Measurements from ENCODE around the gene OGFOD3. TPM values are rescaled to one million over a fixed set of nuclear protein-coding genes. Genes with fewer than 3 reads are reported as not detected.

Gene OGFOD3
- total RNA-seq, 4 donors from 2014 or later: 7.7 to 39.9 (median 24.3) TPM

DNA sequence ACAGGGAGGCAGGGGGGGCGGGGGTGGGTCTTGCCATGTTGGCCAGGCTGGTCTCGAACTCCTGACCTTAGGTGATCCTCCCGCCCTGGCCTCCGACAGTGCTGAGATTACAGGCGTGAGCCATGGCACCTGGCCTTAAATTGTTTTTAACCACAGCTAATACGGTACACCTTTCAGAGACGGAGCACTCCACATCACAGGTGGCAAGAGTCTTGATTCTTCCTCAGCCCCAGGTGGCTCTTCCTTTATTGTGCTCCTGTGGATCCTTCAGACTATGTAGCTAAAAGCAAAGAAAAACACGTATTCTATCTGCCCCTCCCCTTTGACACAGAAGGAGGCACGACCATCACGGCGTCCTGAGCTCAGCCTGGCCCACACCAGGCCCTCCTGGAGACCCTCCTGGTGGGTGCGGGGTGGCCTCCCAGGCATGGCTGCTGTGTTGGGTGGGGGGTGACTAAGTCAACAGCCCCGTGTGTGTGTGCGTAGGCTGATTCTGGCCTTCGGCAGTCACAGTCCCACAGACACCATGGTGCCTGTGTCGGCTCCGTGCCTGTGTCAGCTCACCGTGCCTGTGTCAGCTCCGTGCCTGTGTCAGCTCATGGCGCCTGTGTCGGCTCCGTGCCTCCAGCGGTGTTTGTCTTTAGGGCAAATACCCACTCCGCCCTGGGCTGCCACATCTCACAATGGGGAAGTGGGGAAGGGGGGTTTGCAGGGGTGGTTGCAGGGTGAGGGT is 74.0 kb downstream of the OGFOD3 start:
- TF ChIP-seq, protein P1, sequence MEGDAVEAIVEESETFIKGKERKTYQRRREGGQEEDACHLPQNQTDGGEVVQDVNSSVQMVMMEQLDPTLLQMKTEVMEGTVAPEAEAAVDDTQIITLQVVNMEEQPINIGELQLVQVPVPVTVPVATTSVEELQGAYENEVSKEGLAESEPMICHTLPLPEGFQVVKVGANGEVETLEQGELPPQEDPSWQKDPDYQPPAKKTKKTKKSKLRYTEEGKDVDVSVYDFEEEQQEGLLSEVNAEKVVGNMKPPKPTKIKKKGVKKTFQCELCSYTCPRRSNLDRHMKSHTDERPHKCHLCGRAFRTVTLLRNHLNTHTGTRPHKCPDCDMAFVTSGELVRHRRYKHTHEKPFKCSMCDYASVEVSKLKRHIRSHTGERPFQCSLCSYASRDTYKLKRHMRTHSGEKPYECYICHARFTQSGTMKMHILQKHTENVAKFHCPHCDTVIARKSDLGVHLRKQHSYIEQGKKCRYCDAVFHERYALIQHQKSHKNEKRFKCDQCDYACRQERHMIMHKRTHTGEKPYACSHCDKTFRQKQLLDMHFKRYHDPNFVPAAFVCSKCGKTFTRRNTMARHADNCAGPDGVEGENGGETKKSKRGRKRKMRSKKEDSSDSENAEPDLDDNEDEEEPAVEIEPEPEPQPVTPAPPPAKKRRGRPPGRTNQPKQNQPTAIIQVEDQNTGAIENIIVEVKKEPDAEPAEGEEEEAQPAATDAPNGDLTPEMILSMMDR (IDR thresholded peaks at IDR 0.05; ENCODE audit: low read depth): no peak

DNA sequence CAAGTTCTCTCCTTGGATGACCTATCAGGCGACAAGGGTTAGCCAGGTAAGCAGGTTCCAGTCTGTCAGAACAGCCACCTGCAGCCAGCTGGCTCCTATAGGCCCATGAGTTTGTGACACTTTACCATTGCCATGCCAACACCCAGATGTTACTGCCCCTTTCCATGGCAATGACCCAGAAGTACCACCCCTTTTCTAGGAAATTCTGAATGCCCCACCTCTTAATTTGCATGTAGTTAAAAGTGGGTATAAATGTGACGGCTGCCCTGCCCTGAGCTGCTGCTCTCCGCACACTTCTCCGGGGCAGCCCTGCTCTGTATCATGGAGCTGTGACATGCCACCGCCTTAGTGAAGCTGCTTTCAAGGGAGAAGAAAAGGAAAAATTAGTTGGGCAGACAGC is 74.8 kb downstream of the OGFOD3 start:
- TF ChIP-seq, protein P1 (IDR thresholded peaks at IDR 0.05; ENCODE audit: low read depth): no peak

DNA sequence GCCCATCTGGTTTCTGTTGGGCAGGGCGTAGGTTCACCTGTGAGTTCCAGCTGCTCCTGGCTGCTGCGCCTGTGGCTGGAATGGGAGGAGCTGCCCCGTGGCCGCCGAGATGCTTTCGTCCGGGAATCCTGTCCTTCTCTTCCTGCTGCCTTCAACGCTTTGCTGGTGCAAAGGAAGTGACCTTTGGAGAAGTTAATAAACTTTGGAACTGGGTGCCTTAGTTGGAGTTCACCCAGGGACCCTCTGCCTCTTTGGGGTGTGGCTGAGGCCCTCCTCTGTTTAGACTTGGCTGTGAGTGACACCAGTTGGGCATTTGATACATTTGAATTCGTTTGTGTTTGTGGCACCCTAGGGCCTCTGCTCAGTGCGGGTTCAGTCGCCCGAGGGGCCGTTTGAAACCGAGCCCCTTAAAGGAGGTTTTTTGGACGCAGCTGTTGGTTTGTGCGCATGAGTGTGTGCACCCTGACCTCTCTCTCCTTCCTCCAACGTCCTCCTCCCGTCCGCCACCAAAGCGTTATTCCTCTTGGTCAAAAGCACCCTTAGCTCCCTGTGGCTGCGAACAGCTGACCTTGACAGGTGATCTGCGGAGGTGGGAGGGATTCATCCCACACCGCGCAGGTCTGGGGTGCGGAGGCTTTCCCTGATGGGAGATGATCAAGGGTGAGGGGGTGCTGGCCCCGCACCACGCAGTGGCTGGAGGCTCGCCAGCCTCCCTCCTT is 75.9 kb downstream of the OGFOD3 start:
- TF ChIP-seq, protein P1 (IDR thresholded peaks at IDR 0.05; ENCODE audit: low read depth): no peak

DNA sequence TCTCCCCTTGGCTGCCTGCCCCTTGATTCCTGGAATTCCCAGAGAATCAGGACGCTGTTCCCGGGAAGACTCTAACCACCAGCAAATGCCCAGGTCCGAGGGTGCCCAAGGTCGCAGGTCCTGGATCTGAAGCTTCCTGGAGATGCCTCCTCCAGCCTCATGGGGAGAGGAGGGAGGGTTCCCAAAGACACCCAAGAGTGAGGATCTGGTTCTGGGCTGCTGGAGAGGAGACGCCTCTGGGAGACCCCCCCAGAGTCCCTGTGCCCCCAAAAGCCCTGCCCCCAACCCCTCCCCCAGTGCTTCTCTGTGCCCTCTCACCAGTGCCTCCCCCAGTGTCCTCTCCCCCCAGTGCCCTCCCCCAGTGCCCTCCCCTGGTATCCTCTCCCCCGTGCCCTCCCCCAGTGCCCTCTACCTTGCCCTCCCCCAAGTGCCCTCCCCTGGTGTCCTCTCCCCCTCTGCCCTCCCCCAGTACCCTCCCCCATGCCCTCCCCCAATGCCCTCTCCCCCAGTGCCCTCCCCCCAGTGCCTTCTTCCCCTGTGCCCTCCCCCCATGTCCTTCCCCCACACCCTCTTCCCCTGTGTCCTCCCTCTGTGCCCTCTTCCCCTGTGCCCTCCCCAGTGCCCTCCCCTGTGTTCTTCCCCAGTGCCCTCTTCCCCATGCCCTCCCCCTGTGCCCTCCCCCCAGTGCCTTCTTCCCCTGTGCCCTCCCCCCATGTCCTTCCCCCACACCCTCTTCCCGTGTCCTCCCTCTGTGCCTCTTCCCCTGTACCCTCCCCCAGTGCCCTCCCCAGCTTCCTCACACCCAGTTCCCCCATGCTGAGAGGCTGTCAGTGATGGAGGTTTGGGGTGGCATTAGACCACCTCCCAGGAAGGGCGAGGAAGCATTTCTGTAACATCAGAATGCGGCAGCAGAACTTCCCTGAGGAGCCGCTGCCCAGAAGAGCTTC is 78.5 kb downstream of the OGFOD3 start:
- TF ChIP-seq, protein P1 (IDR thresholded peaks at IDR 0.05; ENCODE audit: low read depth): no peak

Small RNAs within 50 kb of the gene (small RNA-seq; reads per million reads assigned to genes)
- gene RF00019: 0.49 reads per million

Other genes starting within 250 kb of the OGFOD3 start
- 10 to 100 TPM in 3 of 4 donors, 1 to 10 TPM in 1; 8.8 to 31.5 (median 17.1) TPM for gene CCDC57, start 205.7 kb downstream of the OGFOD3 start, total RNA-seq
- 10 to 100 TPM in 3 of 4 donors, 1 to 10 TPM in 1; 2.8 to 64.8 (median 19.2) TPM for gene SLC16A3, start 189.5 kb downstream of the OGFOD3 start, total RNA-seq
- 100 to 1,000 TPM in 1 of 4 donors, 10 to 100 TPM in 3; 55.1 to 139 (median 64.5) TPM for gene CSNK1D, start 144.9 kb downstream of the OGFOD3 start, total RNA-seq
- gene CD7, start 101.0 kb downstream of the OGFOD3 start, total RNA-seq: 1 to 10 TPM in 2 of 4 donors, under 1 TPM in 1, not detected in 1; 0.44 to 2.2 (median 1.8) TPM
- 10 to 100 TPM in 3 of 4 donors, 1 to 10 TPM in 1; 9.5 to 17.5 (median 14.7) TPM for gene SECTM1, start 84.8 kb downstream of the OGFOD3 start, total RNA-seq
- gene TEX19, start 59.3 kb downstream of the OGFOD3 start, total RNA-seq: not detected
- not detected for gene UTS2R, start 46.8 kb downstream of the OGFOD3 start, total RNA-seq
- gene HEXD, start 239 bp downstream of the OGFOD3 start, total RNA-seq: 100 to 1,000 TPM in 2 of 4 donors, 10 to 100 TPM in 2; 47.0 to 160 (median 105) TPM
- gene CYBC1, start 32.2 kb upstream of the OGFOD3 start, total RNA-seq: 10 to 100 TPM; 28.7 to 84.6 (median 64.6) TPM
- 10 to 100 TPM; 32.6 to 56.7 (median 42.8) TPM for gene NARF, start 40.2 kb upstream of the OGFOD3 start, total RNA-seq
- gene FOXK2, start 101.1 kb upstream of the OGFOD3 start, total RNA-seq: 10 to 100 TPM; 22.0 to 42.2 (median 35.0) TPM
- gene WDR45B, start 229.9 kb upstream of the OGFOD3 start, total RNA-seq: 10 to 100 TPM; 60.6 to 74.8 (median 63.1) TPM

Data from subcutaneous adipose tissue (tissue), 4 donors.